Left lung (tissue), 10 donors: Measurements from ENCODE around the gene PFKM. TPM values are rescaled to one million over a fixed set of nuclear protein-coding genes. Genes with fewer than 3 reads are reported as not detected.

Experiments used
- ATAC-seq: fragments of 200-7000 bp; cut with Tn5 transposase; one replicate; pipeline ENCODE4 v1.9.1; 2020; ENCODE audit warnings: moderate library complexity
- DNase-seq, 4 donors: peaks; one replicate each; pipeline ENCODE4 v3.0.0-alpha.2; 2013 to 2020
- H3K27ac ChIP-seq, 2 donors: fragments of 200-600 bp; sonication (generic) in 1 of 2; one replicate each; pipeline versions ENCODE4 v1.5.0 to v1.8.0; 2020 to 2021
- H3K27me3 ChIP-seq, 2 donors: fragments of 200-600 bp; sonication (generic) in 1 of 2; one replicate each; pipeline versions ENCODE4 v1.5.0 to v1.8.0; 2020 to 2021
- H3K36me3 ChIP-seq, 2 donors: fragments of 200-600 bp; sonication (generic) in 1 of 2; one replicate each; pipeline versions ENCODE4 v1.5.0 to v1.8.0; 2020 to 2021
- H3K4me1 ChIP-seq, 2 donors: fragments of 200-600 bp; one replicate each; pipeline ENCODE4 v1.8.0; 2021
- H3K4me3 ChIP-seq, 2 donors: fragments of 200-600 bp; sonication (generic) in 1 of 2; one replicate each; pipeline versions ENCODE4 v1.5.0 to v1.8.0; 2020 to 2021; ENCODE audit warnings: mild to moderate bottlenecking in 1 of 2
- H3K9me3 ChIP-seq, 2 donors: fragments of 200-600 bp; sonication (generic) in 1 of 2; one replicate each; pipeline versions ENCODE4 v1.5.0 to v1.8.0; 2020 to 2021
- CTCF ChIP-seq, 2 donors: fragments of 200-600 bp; sonication (generic) in 1 of 2; IDR thresholded peaks; one replicate each; pipeline versions ENCODE4 v1.5.0 to v1.8.0; 2021; ENCODE audit warnings: antibody characterized with exemption in 2 of 2
- intact Hi-C, 2 donors: fragments of 100-400 bp; cut with DNase I; formaldehyde crosslinking; loops; one replicate each; pipeline versions ENCODE4 v1.11.2 to v1.14.2; 2022
- polyA plus RNA-seq, 6 donors: library from polyadenylated mRNA; unstranded; fragments of 120-200 nt; gene quantifications; one replicate each; pipeline ENCODE4 v1.2.1, GENCODE V29; 2013; ENCODE audit not compliant: insufficient read length in 6 of 6
- total RNA-seq, 2 donors: library from RNA; stranded (reverse); fragmentation: NEBNext Ultra II Directional; extraction: Animal tissue kit (Norgen Biotek cat#: 25700); gene quantifications; one replicate each; pipeline ENCODE4 v1.2.1, GENCODE V29; 2021
- donor health status: DM: no; HTN: yes; CAD: no.
- donor health status: DM: no; HTN: no; CAD: no.

PFKM gene
- total and polyA plus RNA-seq, 8 donors, result 52.3 to 97.9 (median 73.2) TPM

GRCh38 chr12:48180424-48180823, 61.3 kb downstream of the PFKM start:
- H3K9me3 ChIP-seq, result no peaks in the 10 kb centered on the region
- no peak for TF ChIP-seq CTCF (IDR thresholded peaks at IDR 0.05)
- intact Hi-C loops, result no loop called here
- ATAC-seq (no peak), DNase-seq (no peak)
- H3K27ac ChIP-seq, result no peak overlapping the region
- H3K4me1 ChIP-seq, result peaks cover 7 to 21% of the 10 kb centered on the region in 2 donors
- no peak overlapping the region for H3K4me3 ChIP-seq
- H3K36me3 ChIP-seq, result no peaks in the 10 kb centered on the region
- H3K27me3 ChIP-seq, result peaks cover 22 to 78% of the 10 kb centered on the region in 2 donors

- Histone ChIP-seq H3K27me3 (peaks cover 25 to 83% of the 10 kb centered on the region in 2 donors), H3K27ac (no peak overlapping the region), H3K9me3 (no peaks in the 10 kb centered on the region), H3K4me1 (peaks cover 7 to 21% of the 10 kb centered on the region in 2 donors), H3K36me3 (no peaks in the 10 kb centered on the region), H3K4me3 (no peak overlapping the region)
- intact Hi-C loops, result no loop called here
- DNase-seq, result no peak
- ATAC-seq, result no peak
- no peak for TF ChIP-seq CTCF (IDR thresholded peaks at IDR 0.05)
Measured at GRCh38 chr12:48180857-48181495, 61.8 kb downstream of the PFKM start.

- ATAC-seq (no peak), DNase-seq (no peak)
- intact Hi-C loops, result no loop called here
- H3K36me3 ChIP-seq, result no peaks in the 10 kb centered on the region
- H3K27ac ChIP-seq, result no peak overlapping the region
- peaks cover 25 to 85% of the 10 kb centered on the region in 2 donors for H3K27me3 ChIP-seq
- no peak for TF ChIP-seq CTCF (IDR thresholded peaks at IDR 0.05)
- peaks cover 7 to 21% of the 10 kb centered on the region in 2 donors for H3K4me1 ChIP-seq
- peak overlapping the region; percentile 61 to 71 for H3K4me3 ChIP-seq
- no peaks in the 10 kb centered on the region for H3K9me3 ChIP-seq
Measured at GRCh38 chr12:48182631-48183030, 63.5 kb downstream of the PFKM start.

- H3K36me3 ChIP-seq, result no peaks in the 10 kb centered on the region
- H3K27me3 ChIP-seq, result peaks cover 25 to 79% of the 10 kb centered on the region in 2 donors
- DNase-seq, result peak; percentile 55 to 89 (median 68)
- peak; percentile 78 for ATAC-seq
- intact Hi-C loops, result no loop called here
- H3K9me3 ChIP-seq, result no peaks in the 10 kb centered on the region
- no peak for TF ChIP-seq CTCF (IDR thresholded peaks at IDR 0.05)
- H3K4me3 ChIP-seq, result peak within 1 kb of the TSS; percentile 61 to 71
- no peak within 1 kb of the TSS for H3K27ac ChIP-seq
- peaks cover 7 to 21% of the 10 kb centered on the region in 2 donors for H3K4me1 ChIP-seq
Measured at GRCh38 chr12:48183091-48183875, 64.1 kb downstream of the PFKM start, which contains the start of gene CCDC184. TSS of gene CCDC184 (plus strand) at chr12:48183644. CDS start at chr12:48184123, 479 bp downstream.

- Histone ChIP-seq H3K27me3 (peaks cover 25 to 72% of the 10 kb centered on the region in 2 donors), H3K9me3 (no peaks in the 10 kb centered on the region), H3K27ac (no peak overlapping the region), H3K4me3 (peak overlapping the region; percentile 61 to 71), H3K4me1 (peaks cover 7 to 21% of the 10 kb centered on the region in 2 donors), H3K36me3 (no peaks in the 10 kb centered on the region)
- ATAC-seq, result no peak
- intact Hi-C loops, result no loop called here
- DNase-seq, result peak in 1 of 4 donors; percentile 79
- TF ChIP-seq CTCF (IDR thresholded peaks at IDR 0.05), result no peak
Measured at GRCh38 chr12:48183876-48184548, 64.8 kb downstream of the PFKM start.
